ENCODE results near the gene FBXW7.

Gene FBXW7

DNA sequence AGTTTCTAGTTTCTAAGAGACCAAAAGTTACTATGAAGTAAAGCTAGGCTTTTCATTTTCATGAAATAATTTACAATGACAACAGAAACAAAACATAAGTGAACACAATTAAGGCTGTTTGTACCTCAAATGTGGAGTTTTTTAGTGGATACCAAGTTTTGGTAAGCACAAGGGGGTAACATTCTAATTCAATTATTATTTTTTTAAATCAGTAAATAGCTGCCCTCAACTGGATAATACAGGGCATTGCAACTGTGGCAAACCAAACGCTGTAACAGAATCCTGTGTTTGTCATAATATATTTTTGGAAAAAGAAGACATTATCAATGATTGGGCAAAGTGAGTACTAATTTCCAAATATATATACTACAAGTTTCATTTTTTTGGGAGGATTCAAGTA, 150.3 kb downstream of the FBXW7 start:
- TF ChIP-seq, protein P1, sequence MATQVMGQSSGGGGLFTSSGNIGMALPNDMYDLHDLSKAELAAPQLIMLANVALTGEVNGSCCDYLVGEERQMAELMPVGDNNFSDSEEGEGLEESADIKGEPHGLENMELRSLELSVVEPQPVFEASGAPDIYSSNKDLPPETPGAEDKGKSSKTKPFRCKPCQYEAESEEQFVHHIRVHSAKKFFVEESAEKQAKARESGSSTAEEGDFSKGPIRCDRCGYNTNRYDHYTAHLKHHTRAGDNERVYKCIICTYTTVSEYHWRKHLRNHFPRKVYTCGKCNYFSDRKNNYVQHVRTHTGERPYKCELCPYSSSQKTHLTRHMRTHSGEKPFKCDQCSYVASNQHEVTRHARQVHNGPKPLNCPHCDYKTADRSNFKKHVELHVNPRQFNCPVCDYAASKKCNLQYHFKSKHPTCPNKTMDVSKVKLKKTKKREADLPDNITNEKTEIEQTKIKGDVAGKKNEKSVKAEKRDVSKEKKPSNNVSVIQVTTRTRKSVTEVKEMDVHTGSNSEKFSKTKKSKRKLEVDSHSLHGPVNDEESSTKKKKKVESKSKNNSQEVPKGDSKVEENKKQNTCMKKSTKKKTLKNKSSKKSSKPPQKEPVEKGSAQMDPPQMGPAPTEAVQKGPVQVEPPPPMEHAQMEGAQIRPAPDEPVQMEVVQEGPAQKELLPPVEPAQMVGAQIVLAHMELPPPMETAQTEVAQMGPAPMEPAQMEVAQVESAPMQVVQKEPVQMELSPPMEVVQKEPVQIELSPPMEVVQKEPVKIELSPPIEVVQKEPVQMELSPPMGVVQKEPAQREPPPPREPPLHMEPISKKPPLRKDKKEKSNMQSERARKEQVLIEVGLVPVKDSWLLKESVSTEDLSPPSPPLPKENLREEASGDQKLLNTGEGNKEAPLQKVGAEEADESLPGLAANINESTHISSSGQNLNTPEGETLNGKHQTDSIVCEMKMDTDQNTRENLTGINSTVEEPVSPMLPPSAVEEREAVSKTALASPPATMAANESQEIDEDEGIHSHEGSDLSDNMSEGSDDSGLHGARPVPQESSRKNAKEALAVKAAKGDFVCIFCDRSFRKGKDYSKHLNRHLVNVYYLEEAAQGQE (IDR thresholded peaks at IDR 0.05; ENCODE audit: insufficient read depth in 1 of 2, low read depth in 2 of 2, low read length in 2 of 2), result no peak
- TF ChIP-seq SIN3A (IDR thresholded peaks at IDR 0.05; ENCODE audit: borderline replicate concordance, insufficient read depth, low read length) (no peak), FOXP2 (optimal IDR thresholded peaks at IDR 0.05; ENCODE audit: borderline replicate concordance, extremely low read depth, extremely low read length, insufficient read depth) (no peak), POLR2AphosphoS5 (IDR thresholded peaks at IDR 0.05; ENCODE audit: low read depth, low read length) (no peak), TAF1 (IDR thresholded peaks at IDR 0.05; ENCODE audit: borderline replicate concordance, insufficient read depth, low read length) (no peak)

GRCh38 chr4:152382057-152382785, 153.7 kb downstream of the FBXW7 start:
- TF ChIP-seq SIN3A (IDR thresholded peaks at IDR 0.05; ENCODE audit: borderline replicate concordance, insufficient read depth, low read length), result no peak
- no peak for TF ChIP-seq POLR2AphosphoS5 (IDR thresholded peaks at IDR 0.05; ENCODE audit: low read depth, low read length)
- no peak for TF ChIP-seq FOXP2 (optimal IDR thresholded peaks at IDR 0.05; ENCODE audit: borderline replicate concordance, extremely low read depth, extremely low read length, insufficient read depth)
- no peak for TF ChIP-seq TAF1 (IDR thresholded peaks at IDR 0.05; ENCODE audit: borderline replicate concordance, insufficient read depth, low read length)
- TF ChIP-seq, protein P1 (IDR thresholded peaks at IDR 0.05; ENCODE audit: insufficient read depth in 1 of 2, low read depth in 2 of 2, low read length in 2 of 2), result no peak

DNA sequence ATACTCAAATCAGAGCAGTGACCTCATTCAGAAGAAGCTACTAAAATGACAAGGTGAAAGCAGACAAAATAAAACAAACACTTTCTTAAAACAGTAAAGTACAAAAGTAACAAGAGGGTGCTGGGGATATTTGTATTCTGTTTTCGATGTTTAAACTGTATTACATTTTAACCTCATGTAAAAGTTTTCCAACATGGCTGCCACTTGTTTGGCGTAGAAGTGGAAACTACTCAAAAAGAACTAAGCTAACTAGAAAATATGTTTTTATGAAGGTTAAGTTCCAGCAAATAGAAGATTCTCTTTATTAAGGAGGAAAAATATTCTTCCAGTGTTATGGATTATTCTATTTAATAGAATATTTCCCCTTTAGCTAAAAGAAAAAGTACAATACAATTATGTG, 155.0 kb downstream of the FBXW7 start:
- TF ChIP-seq FOXP2 (optimal IDR thresholded peaks at IDR 0.05; ENCODE audit: borderline replicate concordance, extremely low read depth, extremely low read length, insufficient read depth) (no peak), POLR2AphosphoS5 (IDR thresholded peaks at IDR 0.05; ENCODE audit: low read depth, low read length) (no peak), TAF1 (IDR thresholded peaks at IDR 0.05; ENCODE audit: borderline replicate concordance, insufficient read depth, low read length) (no peak), SIN3A (IDR thresholded peaks at IDR 0.05; ENCODE audit: borderline replicate concordance, insufficient read depth, low read length) (no peak)
- TF ChIP-seq, protein P1 (IDR thresholded peaks at IDR 0.05; ENCODE audit: insufficient read depth in 1 of 2, low read depth in 2 of 2, low read length in 2 of 2), result no peak

DNA sequence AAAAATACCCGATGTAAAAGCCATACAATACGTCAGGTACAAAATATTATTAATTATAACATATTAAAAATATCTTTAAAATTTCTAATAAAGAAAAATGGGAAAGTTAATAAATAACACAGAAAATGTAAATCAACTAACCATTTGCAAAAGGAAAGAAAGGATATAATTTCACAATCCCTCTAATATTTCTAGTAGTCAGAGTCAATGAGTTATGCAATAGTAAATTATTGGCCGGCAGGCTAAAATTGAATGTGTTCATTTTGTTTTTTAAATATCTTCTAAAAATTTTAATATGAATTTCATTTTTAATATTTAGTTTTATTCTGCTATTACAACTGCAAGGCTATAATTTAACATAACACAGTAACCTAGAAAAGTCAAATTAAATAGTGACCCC, 155.7 kb downstream of the FBXW7 start:
- no peak for TF ChIP-seq SIN3A (IDR thresholded peaks at IDR 0.05; ENCODE audit: borderline replicate concordance, insufficient read depth, low read length)
- no peak for TF ChIP-seq TAF1 (IDR thresholded peaks at IDR 0.05; ENCODE audit: borderline replicate concordance, insufficient read depth, low read length)
- TF ChIP-seq, protein P1 (IDR thresholded peaks at IDR 0.05; ENCODE audit: insufficient read depth in 1 of 2, low read depth in 2 of 2, low read length in 2 of 2), result no peak
- no peak for TF ChIP-seq POLR2AphosphoS5 (IDR thresholded peaks at IDR 0.05; ENCODE audit: low read depth, low read length)
- no peak for TF ChIP-seq FOXP2 (optimal IDR thresholded peaks at IDR 0.05; ENCODE audit: borderline replicate concordance, extremely low read depth, extremely low read length, insufficient read depth)

All from PFSK-1 (cell line).